ENCODE data around the gene BICC1. TPM values are rescaled to one million over a fixed set of nuclear protein-coding genes. Genes with fewer than 3 reads are reported as not detected.

BICC1 gene
- total and polyA plus RNA-seq, 2 of the 8 experiments (the other 6 are each of a cell fraction or from before 2014, with no cell fraction given), result 0.20 to 0.73 TPM

GRCh38 chr10:58579011-58579655, 66.5 kb downstream of the BICC1 start:
- no peak overlapping the region for H3K4ac ChIP-seq (replicated peaks; ENCODE audit: insufficient read length, low read depth, low read length)
- no peak overlapping the region for H2BK120ac ChIP-seq (replicated peaks; ENCODE audit: low read depth, low read length)
- H3K23me2 ChIP-seq (ENCODE audit: low read depth, low read length), result no peaks in the 10 kb centered on the region
- no peak overlapping the region for H3K4me3 ChIP-seq (ENCODE audit: extremely low read depth in 1 of 4, insufficient read depth in 2 of 4, low read depth in 3 of 4, low read length in 4 of 4)
- no peak for TF ChIP-seq CBX5 (IDR thresholded peaks at IDR 0.05; ENCODE audit: low read depth, low read length)
- no peak for TF ChIP-seq HDAC6 (IDR thresholded peaks at IDR 0.05; ENCODE audit: low read depth, low read length)
- TF ChIP-seq CEBPB (IDR thresholded peaks at IDR 0.05; ENCODE audit: low read depth, low read length), result peak; percentile 24; the same call in 1 of the 2 replicates
- TF ChIP-seq BRCA1 (IDR thresholded peaks at IDR 0.05; ENCODE audit: low read depth, low read length), result no peak
- TF ChIP-seq SRF (IDR thresholded peaks at IDR 0.05; ENCODE audit: low read depth, low read length), result no peak
- TF ChIP-seq CHD1 (IDR thresholded peaks at IDR 0.05; ENCODE audit: low read depth, low read length), result no peak
- no peak for TF ChIP-seq MAFK (IDR thresholded peaks at IDR 0.05; ENCODE audit: low read depth, low read length)
- no peak overlapping the region for H2BK5ac ChIP-seq (ENCODE audit: low read depth, low read length)
- POLR2A ChIA-PET (ENCODE audit: partially characterized antibody), result no interaction called here
- no peak overlapping the region for H4K8ac ChIP-seq (ENCODE audit: extremely low read depth, insufficient read depth, low read length)
- FAIRE-seq (no peak), DNase-seq (ENCODE audit: low read depth in 1 of 2, low spot score in 2 of 2) (no peak)
- H3K9me3 ChIP-seq (ENCODE audit: insufficient read depth in 2 of 2, low read depth in 1 of 2, low read length in 1 of 2), result no peaks in the 10 kb centered on the region
- H3K23ac ChIP-seq (ENCODE audit: insufficient read length), result no peak overlapping the region
- H2AFZ ChIP-seq (ENCODE audit: low read length), result no peak overlapping the region
- CTCF ChIA-PET (ENCODE audit: partially characterized antibody), result interaction anchor here (0.6 to 2.6 kb wide), 5 partner anchors 11 to 557 kb away, joined by 3 to 12 read pairs (median 3); no protein-coding TSS in a partner anchor
- H3K27ac ChIP-seq (ENCODE audit: low read depth, low read length), result no peak overlapping the region
- no peak overlapping the region for H4K91ac ChIP-seq (replicated peaks; ENCODE audit: insufficient read length, low read length)
- no peak overlapping the region for H3K56ac ChIP-seq (replicated peaks; ENCODE audit: insufficient read length, low read depth, low read length)
- H2BK15ac ChIP-seq (ENCODE audit: low read length), result no peak overlapping the region
- H2BK12ac ChIP-seq (ENCODE audit: low read depth, low read length), result no peak overlapping the region
- no peaks in the 10 kb centered on the region for H3K79me1 ChIP-seq (ENCODE audit: low read depth, low read length)
- H3K14ac ChIP-seq (ENCODE audit: insufficient read length), result no peak overlapping the region
- no peak overlapping the region for H3K18ac ChIP-seq (ENCODE audit: extremely low read depth, low read length)
- H2BK20ac ChIP-seq (ENCODE audit: low read length), result no peak overlapping the region
- H2AK5ac ChIP-seq (ENCODE audit: low read depth, low read length), result no peak overlapping the region
- no peaks in the 10 kb centered on the region for H3K27me3 ChIP-seq (replicated peaks in 1 of 4; ENCODE audit: control insufficient read depth in 3 of 4, extremely low read depth in 1 of 4, insufficient read depth in 3 of 4, low read length in 3 of 4)
- H4K20me1 ChIP-seq (replicated peaks in 1 of 2; ENCODE audit: control insufficient read depth in 1 of 2, insufficient read depth in 2 of 2, low read length in 2 of 2), result no peaks in the 10 kb centered on the region
- no peak overlapping the region for H3K4me2 ChIP-seq (ENCODE audit: insufficient read depth in 1 of 2, low read depth in 2 of 2, low read length in 2 of 2)
- 93% methylated on average over 11 of the region's 11 CpGs; no CpG with 5 or more reads in 1 of the 2 experiments for WGBS, 2 experiments (ENCODE audit: extremely low coverage in 1 of 2, insufficient coverage in 1 of 2, insufficient read length in 1 of 2, insufficient replicate concordance in 2 of 2, low coverage in 1 of 2, low lambda C conversion rate in 2 of 2, missing lambda C conversion rate in 1 of 2)
- peaks cover 0 to 3% (median 0%) of the 10 kb centered on the region in 4 experiments; a peak in 1 of 7 replicates for H3K4me1 ChIP-seq (replicated peaks in 1 of 4; ENCODE audit: control insufficient read depth in 3 of 4, insufficient read depth in 4 of 4, low read length in 3 of 4)
- no peaks in the 10 kb centered on the region for H3K36me3 ChIP-seq (ENCODE audit: control insufficient read depth in 2 of 4, insufficient read depth in 4 of 4, low read length in 3 of 4)
- no peak overlapping the region for H4K5ac ChIP-seq (ENCODE audit: insufficient read length, low read depth, low read length)
- H3K79me2 ChIP-seq (ENCODE audit: control insufficient read depth in 1 of 2, insufficient read depth in 2 of 2, low read length in 2 of 2), result no peaks in the 10 kb centered on the region
- no peak overlapping the region for H3K9ac ChIP-seq (replicated peaks in 1 of 4; ENCODE audit: extremely low read depth in 1 of 4, low read depth in 3 of 4, low read length in 3 of 4)
